SW 1271 (cell line): ENCODE data around the gene KDM6A.
"Not testable (repeated sequence)": the region's sequence is repeated elsewhere in the genome, so short reads cannot be mapped to it uniquely, and the experiment has no call there.

Experiments
- DNase-seq, 2 experiments: peaks; one replicate each; lab custom pipeline; 2025; lab: John Stamatoyannopoulos, UW

KDM6A gene

GRCh38 chrX:44961817-44962607 is 89.0 kb downstream of the KDM6A start:
- DNase-seq = no peak

DNA sequence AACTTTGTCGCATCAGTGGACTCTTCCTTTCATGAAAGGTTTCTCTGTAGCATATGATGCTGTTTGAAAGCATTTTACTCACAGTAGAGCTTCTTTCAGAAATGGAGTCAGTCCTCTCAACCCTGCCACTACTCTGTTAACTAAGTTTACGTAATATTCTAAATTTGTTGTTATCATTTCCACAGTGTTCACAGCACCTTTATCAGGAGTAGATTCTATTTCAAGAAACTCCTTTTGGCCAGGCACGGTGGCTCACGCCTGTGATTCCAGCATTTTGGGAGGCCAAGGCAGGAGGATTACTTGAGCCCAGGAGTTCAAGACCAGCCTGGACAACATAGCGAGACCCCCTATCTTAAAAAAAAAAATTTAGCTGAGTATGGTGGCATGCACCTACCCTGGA is 90.0 kb downstream of the KDM6A start:
- DNase-seq = no peak

GRCh38 chrX:44967221-44967620 is 94.2 kb downstream of the KDM6A start:
- no peak for DNase-seq

GRCh38 chrX:44970709-44971108 is 97.7 kb downstream of the KDM6A start:
- DNase-seq = no peak

GRCh38 chrX:44971674-44972073 is 98.7 kb downstream of the KDM6A start:
- DNase-seq = no peak

- no peak for DNase-seq
Measured at GRCh38 chrX:44972132-44972531, 99.1 kb downstream of the KDM6A start.

DNA sequence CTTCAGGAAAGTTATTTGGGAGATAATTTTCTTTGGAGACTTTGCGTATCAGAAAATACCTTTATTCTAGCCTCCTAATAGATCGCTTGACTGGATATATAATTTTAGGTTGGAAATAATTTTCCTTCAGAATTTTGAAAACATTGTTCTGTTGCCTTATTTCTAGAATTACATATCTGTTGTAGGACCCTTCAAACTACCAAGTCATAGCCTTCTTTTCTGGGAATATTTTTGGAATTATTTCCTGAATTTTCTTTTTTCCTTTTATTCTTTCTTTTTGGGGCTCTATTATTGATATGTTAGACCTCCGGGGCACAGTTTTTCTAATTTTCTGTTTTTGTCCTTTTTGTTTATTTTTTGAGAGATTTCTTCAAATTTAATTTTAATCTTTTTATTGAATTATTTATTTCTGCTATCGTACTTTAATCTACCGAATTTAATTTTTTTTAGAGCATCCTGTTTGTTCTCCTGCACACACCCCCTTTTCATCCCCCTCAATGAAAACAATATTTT is 100.5 kb downstream of the KDM6A start:
- no peak for DNase-seq

GRCh38 chrX:44974451-44974850 is 101.5 kb downstream of the KDM6A start:
- peak in 1 of 2 experiments; percentile 15 for DNase-seq

DNA sequence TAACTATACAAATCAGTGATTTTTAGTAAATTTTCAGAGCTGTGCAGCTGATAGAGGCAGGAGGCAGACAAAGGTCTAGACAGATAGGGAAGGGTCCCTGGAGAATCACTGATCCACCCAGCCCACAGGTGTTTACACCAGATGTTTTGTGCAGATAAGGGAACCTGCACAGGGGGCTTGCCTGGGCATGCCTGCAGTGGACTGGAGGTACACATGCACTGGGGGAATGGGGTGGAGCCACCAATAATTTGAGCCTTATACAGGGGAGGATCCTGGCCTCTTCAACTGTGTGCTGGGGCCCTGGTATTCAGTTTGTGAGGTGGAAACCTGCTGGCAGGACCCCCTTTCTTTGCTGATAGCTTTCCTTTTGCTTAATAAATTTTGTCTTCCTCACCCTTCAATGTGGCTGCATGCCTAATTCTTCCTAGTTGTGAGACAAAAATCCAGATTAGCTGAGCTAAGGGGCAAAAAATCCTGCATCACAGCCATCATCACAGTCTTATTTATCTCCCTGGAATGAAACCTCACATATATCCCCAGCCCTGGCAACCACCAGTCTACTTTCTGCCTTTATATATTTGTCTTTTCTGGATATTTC is 102.8 kb downstream of the KDM6A start:
- no peak for DNase-seq

GRCh38 chrX:44978976-44979375 is 106.0 kb downstream of the KDM6A start:
- no peak for DNase-seq

DNA sequence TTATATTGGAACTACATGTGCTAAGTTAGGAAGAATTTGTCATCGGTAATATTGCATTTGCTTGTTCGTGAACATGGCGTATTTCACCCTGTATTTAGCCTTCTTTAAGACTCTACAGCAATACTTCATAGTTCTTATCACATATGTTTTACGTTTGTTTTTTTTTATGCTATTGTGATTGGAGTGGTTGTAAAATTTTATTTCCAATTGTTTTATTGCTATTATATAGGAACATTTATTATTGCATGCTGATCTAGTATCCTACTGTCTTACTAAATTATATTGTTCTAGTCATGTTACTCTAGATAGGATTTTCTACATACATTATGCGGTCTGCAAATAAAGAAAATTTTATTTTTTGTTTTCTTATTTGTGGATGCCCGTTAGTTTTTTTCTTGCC is 107.4 kb downstream of the KDM6A start:
- DNase-seq = no peak

DNA sequence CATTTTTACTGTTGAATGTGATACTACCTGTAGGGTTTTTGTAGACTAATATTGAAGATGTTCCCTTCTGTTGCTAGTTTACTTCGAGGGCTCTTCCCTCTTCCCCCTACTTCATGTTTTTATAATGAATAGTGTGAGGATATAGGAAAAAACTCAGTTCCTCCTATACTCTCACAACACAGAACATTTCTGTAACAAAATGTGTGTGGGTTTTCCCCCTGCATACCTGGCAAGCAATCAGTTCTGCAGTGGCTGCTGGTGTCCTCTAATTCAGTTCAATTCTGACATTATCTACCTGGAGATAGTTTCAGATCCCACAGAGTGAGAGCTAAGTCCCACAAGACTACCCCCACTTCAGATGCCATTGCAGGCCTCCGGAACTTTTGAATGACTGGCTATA is 107.9 kb downstream of the KDM6A start:
- DNase-seq = no peak

- DNase-seq = no peak
Measured at GRCh38 chrX:44989995-44990770, 117.2 kb downstream of the KDM6A start.

- DNase-seq = no peak
Measured at GRCh38 chrX:44992775-44993174, 119.8 kb downstream of the KDM6A start.

DNA sequence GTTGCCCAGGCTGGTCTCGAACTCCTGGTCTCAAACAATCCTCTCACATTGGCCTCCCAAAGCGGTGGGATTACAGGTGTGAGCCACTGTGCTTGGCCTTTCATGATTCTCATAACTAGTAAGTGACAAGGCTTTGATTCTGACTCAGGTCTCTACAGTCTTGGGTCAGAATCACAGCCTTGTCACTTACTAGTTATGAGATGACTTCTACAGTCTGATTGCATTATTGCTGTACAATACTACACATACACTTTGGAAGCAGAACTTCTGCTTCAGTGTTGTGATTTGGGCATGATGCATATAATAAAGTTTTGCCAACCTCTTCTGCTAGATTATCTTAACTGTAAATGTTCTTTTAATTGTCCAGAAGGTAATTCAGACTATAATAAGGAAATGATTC is 123.3 kb downstream of the KDM6A start:
- DNase-seq = no peak

GRCh38 chrX:44997282-44997812 is 124.4 kb downstream of the KDM6A start:
- DNase-seq = no peak

DNA sequence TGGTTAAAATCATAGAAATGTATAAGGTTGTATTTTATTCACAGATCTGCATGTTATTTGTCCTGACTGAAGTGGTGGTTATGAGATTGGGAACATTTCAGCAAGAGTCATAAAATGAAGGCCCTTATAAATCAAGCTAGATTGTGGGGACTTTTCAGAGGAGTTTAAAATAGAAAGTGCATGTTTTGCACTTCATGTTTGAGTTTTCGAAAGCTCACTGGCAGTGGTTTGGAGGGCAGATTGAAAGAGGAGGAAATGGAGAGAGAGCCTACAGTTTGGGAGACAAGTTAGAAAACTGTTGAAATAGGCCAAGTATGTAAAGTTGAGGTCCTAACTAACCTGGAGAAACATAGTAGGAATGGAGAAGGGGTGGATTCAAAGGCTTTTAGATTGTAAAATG is 124.9 kb downstream of the KDM6A start:
- DNase-seq = no peak

DNA sequence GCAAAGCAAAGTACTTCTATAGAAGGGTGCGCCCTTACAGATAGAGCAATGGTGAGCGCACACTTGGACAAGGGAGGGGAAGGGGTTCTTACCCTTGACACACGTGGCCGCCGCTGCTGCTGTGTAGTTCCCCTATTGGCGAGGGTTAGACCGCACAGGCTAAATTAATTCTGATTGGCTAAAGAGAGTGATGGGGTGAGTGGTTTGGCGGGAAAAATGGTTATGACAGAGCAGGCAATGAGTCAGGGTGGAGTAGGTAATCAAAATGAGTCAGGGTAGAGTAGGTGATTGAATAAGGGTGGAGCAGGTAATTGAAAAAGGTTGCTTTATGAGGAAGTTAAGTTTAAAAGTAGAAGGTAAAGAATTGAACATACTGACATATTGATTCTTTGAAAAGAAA is 126.2 kb downstream of the KDM6A start:
- DNase-seq = not testable (repeated sequence)

DNA sequence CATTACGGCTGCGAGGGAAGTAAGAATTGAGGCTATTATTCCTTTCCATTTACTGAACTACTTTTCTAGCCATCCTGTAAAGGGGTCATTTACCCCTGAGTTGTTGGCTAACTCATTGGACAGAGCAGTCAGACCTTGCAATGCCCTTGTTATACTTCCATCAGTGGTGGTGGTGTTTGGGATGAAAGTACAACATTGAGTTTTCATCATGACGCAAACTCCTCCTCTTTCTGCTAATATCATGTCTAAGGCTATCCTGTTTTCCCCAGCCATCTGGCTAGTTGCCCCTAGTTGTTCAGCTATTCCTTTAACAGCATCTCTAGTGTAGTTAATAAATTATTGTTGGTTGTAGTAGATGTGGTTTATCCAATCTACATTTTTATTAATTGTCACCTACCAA is 126.9 kb downstream of the KDM6A start:
- not testable (repeated sequence) for DNase-seq

- DNase-seq = no peak
Measured at GRCh38 chrX:45001048-45001447, 128.1 kb downstream of the KDM6A start.

- DNase-seq = no peak
Measured at GRCh38 chrX:45003085-45003484, 130.1 kb downstream of the KDM6A start.

GRCh38 chrX:45006002-45006800 is 133.2 kb downstream of the KDM6A start:
- peak; percentile 48 to 51 for DNase-seq
